ENCODE measurements around the gene PLD2. TPM values are rescaled to one million over a fixed set of nuclear protein-coding genes. Genes with fewer than 3 reads are reported as not detected.
"Not testable (repeated sequence)": the region's sequence is repeated elsewhere in the genome, so short reads cannot be mapped to it uniquely, and the experiment has no call there.

The PLD2 gene
- total and polyA plus RNA-seq, 10 of the 15 experiments (the other 5 are each of a cell fraction or from before 2014, with no cell fraction given), result 0.71 to 16.5 (median 7.0) TPM

- in situ Hi-C loops (cut with MboI) (no loop called here), intact Hi-C loops (cut with micrococcal nuclease; ENCODE audit: unreplicated experiment) (no loop called here)
- Histone ChIP-seq H3K4me2 (ENCODE audit: control insufficient read depth, insufficient read depth) (no peak overlapping the region), H3K27me3 (replicated peaks in 1 of 2; ENCODE audit: control insufficient read depth in 2 of 2, insufficient read depth in 2 of 2, low read length in 1 of 2) (no peaks in the 10 kb centered on the region), H3K27ac (ENCODE audit: control insufficient read depth, insufficient read depth) (no peak overlapping the region), H3K9me3 (replicated peaks; ENCODE audit: control insufficient read depth, insufficient read depth, low read length) (no peaks in the 10 kb centered on the region), H3K4me3 (no peak overlapping the region), H3K4me1 (ENCODE audit: control insufficient read depth, insufficient read depth, low read length) (no peaks in the 10 kb centered on the region), H3K9ac (ENCODE audit: control insufficient read depth, insufficient read depth, low read length) (no peak overlapping the region), H3K36me3 (ENCODE audit: control insufficient read depth in 2 of 2, insufficient read depth in 2 of 2, low read length in 1 of 2) (no peaks in the 10 kb centered on the region; a peak in 3 of 4 replicates), H3K79me2 (ENCODE audit: control insufficient read depth, insufficient read depth, low read length) (no peaks in the 10 kb centered on the region), H2AFZ (ENCODE audit: control insufficient read depth, low read depth, low read length) (no peak overlapping the region), H4K20me1 (ENCODE audit: control insufficient read depth, insufficient read depth) (no peaks in the 10 kb centered on the region)
- no TSS peak for BruUV-seq (replicated peaks)
- SMC1A ChIA-PET (ENCODE audit: uncharacterized antibody, unreplicated experiment), result interaction anchor here (1.0 kb wide), 1 partner anchor 13 kb away, joined by 4 read pairs; no protein-coding TSS in a partner anchor
- POLR2A ChIA-PET, result no interaction called here
- WGBS (ENCODE audit: insufficient coverage, insufficient replicate concordance, low lambda C conversion rate, missing lambda C conversion rate), result 91% methylated on average over 1 of the region's 1 CpG
- FAIRE-seq, result no peak
- RAD21 ChIA-PET (ENCODE audit: unreplicated experiment), result no interaction called here
- no peak for ATAC-seq
- CTCF ChIA-PET, result interaction anchor here (1.4 kb wide), 1 partner anchor 296 kb away, joined by 3 read pairs; no protein-coding TSS in a partner anchor
- DNase-seq (ENCODE audit: low read depth, low spot score), result no peak
- TF ChIP-seq NR2F1 (conservative IDR thresholded peaks at IDR 0.05) (no peak), PRDM15 (CRISPR knock-in tag; IDR thresholded peaks at IDR 0.05) (no peak)
These were observed 56.4 kb downstream of the PLD2 start for GRCh38 chr17:4863321-4863720.

GRCh38 chr17:4867535-4867934 lies 60.6 kb downstream of the PLD2 start:
- ChIA-PET POLR2A (interaction anchor here (0.6 kb wide), 1 partner anchor 17 kb away, joined by 5 read pairs; no protein-coding TSS in a partner anchor), RAD21 (ENCODE audit: unreplicated experiment) (interaction anchor here (0.6 to 1.2 kb wide), 3 partner anchors 16 to 157 kb away, joined by 3 to 4 read pairs (median 3); partner anchors contain the start of gene ARRB2), CTCF (interaction anchor here (1.0 kb wide), 1 partner anchor 9 kb away, joined by 3 read pairs; no protein-coding TSS in a partner anchor)
- BruUV-seq (replicated peaks); H3K4me1 ChIP-seq (ENCODE audit: control insufficient read depth, insufficient read depth, low read length); H3K79me2 ChIP-seq (ENCODE audit: control insufficient read depth, insufficient read depth, low read length); intact Hi-C loops (cut with micrococcal nuclease; ENCODE audit: unreplicated experiment); H3K27me3 ChIP-seq (replicated peaks in 1 of 2; ENCODE audit: control insufficient read depth in 2 of 2, insufficient read depth in 2 of 2, low read length in 1 of 2); in situ Hi-C loops (cut with MboI); H3K4me2 ChIP-seq (ENCODE audit: control insufficient read depth, insufficient read depth); H4K20me1 ChIP-seq (ENCODE audit: control insufficient read depth, insufficient read depth); SMC1A ChIA-PET (ENCODE audit: uncharacterized antibody, unreplicated experiment); H3K9me3 ChIP-seq (replicated peaks; ENCODE audit: control insufficient read depth, insufficient read depth, low read length); ATAC-seq; H3K36me3 ChIP-seq (ENCODE audit: control insufficient read depth in 2 of 2, insufficient read depth in 2 of 2, low read length in 1 of 2); DNase-seq (ENCODE audit: low read depth, low spot score); H3K27ac ChIP-seq (ENCODE audit: control insufficient read depth, insufficient read depth); H3K9ac ChIP-seq (ENCODE audit: control insufficient read depth, insufficient read depth, low read length); H2AFZ ChIP-seq (ENCODE audit: control insufficient read depth, low read depth, low read length); FAIRE-seq; H3K4me3 ChIP-seq: not testable (repeated sequence)
- WGBS (ENCODE audit: insufficient coverage, insufficient replicate concordance, low lambda C conversion rate, missing lambda C conversion rate), result 98% methylated on average over 5 of the region's 5 CpGs

GRCh38 chr17:4869058-4869998 lies 62.4 kb downstream of the PLD2 start:
- ChIA-PET CTCF (interaction anchor here (0.6 kb wide), 1 partner anchor 9 kb away, joined by 4 read pairs; no protein-coding TSS in a partner anchor), SMC1A (ENCODE audit: uncharacterized antibody, unreplicated experiment) (interaction anchor here (0.6 kb wide), 1 partner anchor 11 kb away, joined by 3 read pairs; no protein-coding TSS in a partner anchor)
- H3K79me2 ChIP-seq (ENCODE audit: control insufficient read depth, insufficient read depth, low read length); H3K27ac ChIP-seq (ENCODE audit: control insufficient read depth, insufficient read depth); H3K36me3 ChIP-seq (ENCODE audit: control insufficient read depth in 2 of 2, insufficient read depth in 2 of 2, low read length in 1 of 2); H2AFZ ChIP-seq (ENCODE audit: control insufficient read depth, low read depth, low read length); H4K20me1 ChIP-seq (ENCODE audit: control insufficient read depth, insufficient read depth); BruUV-seq (replicated peaks); ATAC-seq; FAIRE-seq; H3K4me1 ChIP-seq (ENCODE audit: control insufficient read depth, insufficient read depth, low read length); H3K9ac ChIP-seq (ENCODE audit: control insufficient read depth, insufficient read depth, low read length); DNase-seq (ENCODE audit: low read depth, low spot score); H3K4me3 ChIP-seq; H3K9me3 ChIP-seq (replicated peaks; ENCODE audit: control insufficient read depth, insufficient read depth, low read length); H3K27me3 ChIP-seq (replicated peaks in 1 of 2; ENCODE audit: control insufficient read depth in 2 of 2, insufficient read depth in 2 of 2, low read length in 1 of 2); RAD21 ChIA-PET (ENCODE audit: unreplicated experiment); POLR2A ChIA-PET; in situ Hi-C loops (cut with MboI); H3K4me2 ChIP-seq (ENCODE audit: control insufficient read depth, insufficient read depth); intact Hi-C loops (cut with micrococcal nuclease; ENCODE audit: unreplicated experiment): not testable (repeated sequence)
- 97% methylated on average over 21 of the region's 22 CpGs for WGBS (ENCODE audit: insufficient coverage, insufficient replicate concordance, low lambda C conversion rate, missing lambda C conversion rate)
